Kidney epithelial cell (primary cell): ENCODE data around the gene ARHGEF1. TPM values are rescaled to one million over a fixed set of nuclear protein-coding genes. Genes with fewer than 3 reads are reported as not detected.

ENCODE experiments used
- DNase-seq: peaks from one replicate; pipeline ENCODE4 v3.0.0-alpha.2; 2010; ENCODE audit warnings: low read depth
- H3K27me3 ChIP-seq: 2 replicates; pipeline ENCODE4 v1.6.0; 2011; ENCODE audit warnings: low read length; ENCODE audit not compliant: control insufficient read depth, insufficient read depth
- H3K36me3 ChIP-seq: 2 replicates; pipeline ENCODE4 v1.5.1; 2011; ENCODE audit warnings: low read length; ENCODE audit not compliant: control insufficient read depth, insufficient read depth
- H3K4me3 ChIP-seq: 2 replicates; pipeline ENCODE4 v1.5.1; 2011; ENCODE audit warnings: low read depth, mild to moderate bottlenecking, control low read depth, low read length
- total RNA-seq: library from RNA; depleted of rRNA; stranded (reverse); fragments of >200 nt; gene quantifications from 2 replicates; pipeline ENCODE4 v1.2.3, GENCODE V29; 2015
- TF ChIP-seq, protein P1 (sequence below): IDR thresholded peaks from 2 replicates; pipeline ENCODE4 v1.5.1; 2011; ENCODE audit warnings: mild to moderate bottlenecking, moderate library complexity, low read length, control low read depth, inconsistent platforms; ENCODE audit not compliant: insufficient read depth, poor library complexity, severe bottlenecking

ARHGEF1 gene
- total RNA-seq, 1 donor from 2014 or later: 72.2 TPM

DNA sequence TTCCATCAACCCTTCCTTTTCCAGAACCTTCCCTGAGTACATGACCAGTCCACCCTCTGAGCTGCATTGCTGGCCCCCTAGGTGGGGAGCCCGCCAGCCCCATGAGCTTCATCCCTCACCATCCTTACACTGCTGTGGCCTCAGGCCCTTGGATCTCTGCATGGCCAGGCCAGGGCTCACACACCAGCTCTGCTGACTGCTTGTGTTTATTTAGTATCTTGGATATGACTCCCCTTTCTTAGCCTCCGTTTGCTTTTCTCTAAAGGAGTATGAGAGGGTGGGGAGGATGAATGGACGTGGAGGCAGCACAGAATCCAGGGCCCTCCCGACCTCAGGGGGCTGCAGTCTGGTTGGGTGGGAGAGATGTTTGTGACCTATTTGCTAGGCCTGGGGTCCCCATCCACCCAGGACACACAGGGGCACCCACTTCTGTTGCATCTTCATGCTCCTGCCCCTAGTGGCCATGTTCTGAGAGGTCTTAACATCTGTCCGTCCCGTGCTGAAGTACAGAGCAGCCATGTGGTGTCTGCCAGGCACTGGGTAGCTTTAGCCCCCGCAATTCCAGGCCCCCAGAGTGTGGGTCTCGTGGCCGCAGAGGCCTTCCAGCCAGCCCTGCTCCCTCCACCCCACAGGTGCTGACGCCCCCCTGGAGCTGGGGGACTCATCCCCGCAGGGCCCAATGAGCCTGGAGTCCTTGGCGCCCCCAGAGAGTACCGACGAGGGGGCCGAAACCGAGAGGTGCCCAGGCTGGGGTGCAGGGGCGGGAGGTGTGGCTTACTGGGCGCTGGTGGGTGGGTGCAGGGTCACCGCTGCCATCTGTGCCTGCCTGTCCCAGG, 13.0 kb downstream of the ARHGEF1 start:
- no peak overlapping the region for H3K4me3 ChIP-seq
- no peaks in the 10 kb centered on the region for H3K27me3 ChIP-seq
- peaks cover 1% of the 10 kb centered on the region for H3K36me3 ChIP-seq
- TF ChIP-seq, protein P1, sequence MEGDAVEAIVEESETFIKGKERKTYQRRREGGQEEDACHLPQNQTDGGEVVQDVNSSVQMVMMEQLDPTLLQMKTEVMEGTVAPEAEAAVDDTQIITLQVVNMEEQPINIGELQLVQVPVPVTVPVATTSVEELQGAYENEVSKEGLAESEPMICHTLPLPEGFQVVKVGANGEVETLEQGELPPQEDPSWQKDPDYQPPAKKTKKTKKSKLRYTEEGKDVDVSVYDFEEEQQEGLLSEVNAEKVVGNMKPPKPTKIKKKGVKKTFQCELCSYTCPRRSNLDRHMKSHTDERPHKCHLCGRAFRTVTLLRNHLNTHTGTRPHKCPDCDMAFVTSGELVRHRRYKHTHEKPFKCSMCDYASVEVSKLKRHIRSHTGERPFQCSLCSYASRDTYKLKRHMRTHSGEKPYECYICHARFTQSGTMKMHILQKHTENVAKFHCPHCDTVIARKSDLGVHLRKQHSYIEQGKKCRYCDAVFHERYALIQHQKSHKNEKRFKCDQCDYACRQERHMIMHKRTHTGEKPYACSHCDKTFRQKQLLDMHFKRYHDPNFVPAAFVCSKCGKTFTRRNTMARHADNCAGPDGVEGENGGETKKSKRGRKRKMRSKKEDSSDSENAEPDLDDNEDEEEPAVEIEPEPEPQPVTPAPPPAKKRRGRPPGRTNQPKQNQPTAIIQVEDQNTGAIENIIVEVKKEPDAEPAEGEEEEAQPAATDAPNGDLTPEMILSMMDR: peak; percentile 24
- DNase-seq: no peak

DNA sequence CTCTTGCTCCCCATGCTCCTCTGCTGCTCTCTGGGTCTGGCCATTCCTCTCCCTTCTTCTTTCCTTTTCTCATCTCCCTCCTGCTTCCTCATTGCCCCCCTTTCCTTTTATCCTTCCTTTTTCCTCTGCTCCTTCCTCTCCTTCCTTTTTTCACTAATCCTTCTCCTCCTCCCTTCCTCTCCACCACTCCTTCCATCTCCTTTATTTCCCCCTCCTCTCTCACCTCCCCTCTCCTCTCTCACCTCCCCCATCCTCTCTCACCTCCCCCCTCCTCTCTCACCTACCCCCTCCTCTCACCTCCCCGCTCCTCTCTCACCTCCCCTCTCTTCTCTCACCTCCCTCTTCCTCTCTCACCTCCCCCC, 13.6 kb downstream of the ARHGEF1 start:
- Histone ChIP-seq H3K4me3 (no peak overlapping the region), H3K27me3 (no peaks in the 10 kb centered on the region), H3K36me3 (peaks cover 1% of the 10 kb centered on the region)
- TF ChIP-seq, protein P1: no peak
- no peak for DNase-seq

GRCh38 chr19:41897181-41897580, 14.2 kb downstream of the ARHGEF1 start:
- TF ChIP-seq, protein P1: no peak
- Histone ChIP-seq H3K4me3 (no peak overlapping the region), H3K27me3 (no peaks in the 10 kb centered on the region), H3K36me3 (peaks cover 1% of the 10 kb centered on the region)
- DNase-seq: no peak

DNA sequence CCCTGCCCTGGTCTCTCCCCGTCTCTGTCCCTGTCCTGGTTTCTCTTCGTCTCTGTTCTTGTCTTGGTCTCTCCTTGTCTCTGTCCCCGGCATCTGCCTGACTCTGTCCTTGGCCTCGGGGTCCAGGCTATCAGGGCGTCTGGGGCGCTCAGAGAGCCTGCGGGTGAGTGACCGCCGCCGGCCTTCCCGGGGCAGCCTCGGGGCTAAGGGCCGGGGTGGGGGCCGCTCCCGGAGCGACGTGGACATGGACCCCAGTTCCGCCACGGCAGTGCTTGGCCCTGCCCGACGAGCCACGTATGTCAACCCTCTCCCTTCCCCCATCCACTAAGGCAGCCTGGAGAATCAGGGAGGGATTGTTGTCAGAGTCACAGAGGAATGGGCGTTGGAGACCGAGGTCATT, 14.8 kb downstream of the ARHGEF1 start:
- Histone ChIP-seq H3K36me3 (peaks cover 1% of the 10 kb centered on the region), H3K4me3 (no peak overlapping the region), H3K27me3 (no peaks in the 10 kb centered on the region)
- DNase-seq: no peak
- TF ChIP-seq, protein P1: no peak

DNA sequence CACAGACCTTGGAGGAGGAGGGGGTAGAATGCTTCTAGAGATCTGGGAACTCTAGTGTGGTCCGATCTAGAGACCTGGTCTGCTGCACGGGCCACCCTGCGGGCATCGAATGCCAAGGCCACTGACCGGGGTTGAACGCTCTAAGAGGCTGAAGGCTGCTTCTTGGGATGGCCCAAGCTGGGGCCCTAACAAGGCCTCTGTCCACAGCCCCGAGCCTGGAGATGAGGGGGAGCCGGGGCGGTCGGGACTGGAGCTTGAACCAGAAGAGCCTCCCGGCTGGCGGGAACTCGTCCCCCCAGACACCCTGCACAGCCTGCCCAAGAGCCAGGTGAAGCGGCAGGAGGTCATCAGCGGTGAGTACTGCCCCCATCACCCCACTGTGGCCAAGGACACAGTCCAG, 15.3 kb downstream of the ARHGEF1 start:
- peaks cover 1% of the 10 kb centered on the region for H3K36me3 ChIP-seq
- no peaks in the 10 kb centered on the region for H3K27me3 ChIP-seq
- no peak for DNase-seq
- TF ChIP-seq, protein P1: no peak
- no peak overlapping the region for H3K4me3 ChIP-seq
